Activated T-helper 1 cell treated with anti-CD3 and anti-CD28 coated beads, Interleukin-2, amount 50 U/mL, for 16 hours (primary cell): ENCODE measurements around the gene KAT6B.

ENCODE experiments used
- DNase-seq, 2 donors: peaks; one replicate each; pipeline ENCODE4 v3.0.0-alpha.2; 2020; ENCODE audit warnings: low read depth in 1 of 2, low spot score in 1 of 2

KAT6B gene

DNA sequence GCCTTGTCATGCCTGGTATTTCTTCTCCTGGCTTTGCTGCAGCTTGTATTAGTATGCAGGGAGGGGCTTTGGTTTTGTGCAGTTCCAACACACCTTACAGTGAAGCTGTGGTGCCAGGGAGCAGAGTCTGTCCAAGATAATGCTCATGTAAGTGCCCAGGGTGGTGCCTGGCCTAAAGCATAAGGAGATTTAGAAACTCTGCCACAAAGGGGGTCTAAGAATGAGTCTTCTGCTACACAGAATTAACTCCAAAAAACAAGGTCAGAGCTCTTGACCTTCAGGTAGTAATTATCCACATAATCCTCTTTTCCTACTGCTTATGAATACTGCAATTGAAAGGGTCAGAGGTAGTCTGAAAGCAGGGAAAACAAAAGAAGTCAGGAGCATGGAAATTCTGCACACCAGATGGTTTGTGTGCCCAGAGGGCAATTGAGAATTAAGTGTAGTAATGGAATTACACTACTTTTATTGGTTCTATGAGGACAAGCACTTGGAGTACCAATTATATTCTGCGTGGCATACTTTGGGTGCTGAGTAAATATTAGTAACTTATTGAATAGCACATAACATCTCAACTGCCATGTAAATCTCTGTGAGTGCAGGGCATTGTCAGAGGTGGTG lies 121.5 kb downstream of the KAT6B start:
- DNase-seq: no peak

DNA sequence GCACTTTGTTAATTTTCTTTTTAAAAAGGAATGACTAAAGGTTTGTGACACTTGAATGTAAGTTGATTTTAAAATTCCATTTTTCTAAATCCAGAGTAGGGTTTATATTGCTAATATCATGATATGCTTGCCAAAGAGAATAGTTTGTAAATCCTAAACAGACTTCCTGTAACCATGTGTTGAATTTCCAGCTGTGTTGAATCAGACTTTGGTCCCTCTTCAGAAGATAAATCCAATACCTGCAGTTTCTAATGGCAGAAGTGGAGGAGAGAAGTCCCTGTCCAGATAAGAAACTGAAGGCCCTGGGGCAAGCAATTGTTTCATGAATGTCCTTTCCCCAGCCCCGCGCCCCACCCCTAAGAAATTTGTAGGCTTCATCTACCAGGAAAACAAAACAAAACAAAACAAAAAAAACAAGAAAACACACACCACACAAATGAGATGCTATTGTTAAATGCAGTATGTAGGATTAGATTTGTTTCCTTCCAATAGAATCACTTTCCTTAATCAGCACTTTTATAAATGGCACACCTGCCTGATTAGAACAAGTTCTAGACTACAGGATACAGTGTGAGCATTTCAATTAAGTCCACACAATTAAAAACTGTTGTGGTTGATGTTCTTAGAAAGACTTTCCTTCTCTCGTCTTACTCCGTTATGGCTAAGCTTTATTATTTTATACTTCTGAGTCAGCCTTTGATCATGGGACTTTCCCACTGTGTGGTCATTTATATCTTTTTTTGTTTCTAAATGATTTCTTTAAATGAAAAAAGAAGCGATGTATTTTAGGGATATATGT lies 122.8 kb downstream of the KAT6B start:
- no peak for DNase-seq

DNA sequence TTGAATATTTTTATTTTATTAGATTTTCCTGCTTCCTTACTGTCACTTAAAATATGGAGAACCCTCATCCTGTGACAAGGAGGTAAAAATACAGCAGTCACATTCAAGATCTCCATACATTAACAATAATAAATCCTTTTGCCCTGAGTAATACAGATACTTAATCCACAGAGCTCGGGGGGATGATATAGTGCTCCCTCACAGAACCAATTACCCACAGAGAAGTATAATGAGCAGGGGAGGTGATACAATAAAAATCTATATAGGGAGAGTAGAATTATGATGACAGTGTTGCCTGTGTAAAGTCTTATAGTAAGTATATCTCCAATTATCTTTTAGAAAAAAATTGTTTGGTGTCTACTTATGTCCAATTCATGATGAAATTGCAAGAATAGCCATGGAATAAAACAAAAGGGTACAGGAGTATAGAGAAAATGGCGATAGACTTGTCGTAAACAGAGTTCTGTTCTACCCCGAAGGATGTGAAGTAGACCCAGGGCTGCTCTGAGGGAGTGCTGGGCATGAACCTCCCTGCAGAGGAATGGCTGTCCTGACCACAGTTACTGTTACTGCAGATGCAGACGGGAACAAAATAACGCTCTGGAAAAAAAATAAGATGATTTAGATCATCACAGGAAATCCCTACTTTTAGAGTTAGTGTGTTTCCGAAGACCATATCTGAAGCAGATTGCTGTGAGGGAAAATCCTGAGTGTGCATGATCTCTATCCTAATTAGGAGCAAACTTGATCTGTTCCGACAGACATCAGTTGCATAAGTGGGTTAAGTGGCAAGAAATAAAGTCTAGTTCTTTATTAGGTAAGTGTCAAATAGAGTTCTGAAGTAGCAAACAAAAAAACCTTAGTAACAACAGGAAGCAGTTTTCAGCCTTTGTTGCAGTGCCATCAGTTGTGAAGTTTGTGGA lies 123.7 kb downstream of the KAT6B start:
- DNase-seq: no peak

DNA sequence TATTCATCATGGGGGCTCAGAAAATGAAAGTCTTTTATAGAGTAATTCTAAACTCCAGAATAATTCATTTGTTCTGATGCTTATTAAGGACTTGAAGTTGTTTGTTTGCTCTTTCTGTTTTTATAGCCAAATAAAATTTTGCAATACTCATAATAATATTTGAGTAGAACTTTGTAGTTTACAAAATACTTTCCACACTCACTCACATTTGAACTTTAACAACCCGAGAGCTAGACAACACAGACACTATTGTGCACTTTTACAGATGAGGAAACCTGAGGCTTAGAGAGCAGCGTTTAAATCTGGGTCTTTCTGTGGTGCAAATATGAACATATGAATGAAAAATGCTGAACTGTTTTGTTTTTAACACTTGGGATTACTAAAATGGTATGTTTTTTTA lies 126.8 kb downstream of the KAT6B start:
- no peak for DNase-seq

DNA sequence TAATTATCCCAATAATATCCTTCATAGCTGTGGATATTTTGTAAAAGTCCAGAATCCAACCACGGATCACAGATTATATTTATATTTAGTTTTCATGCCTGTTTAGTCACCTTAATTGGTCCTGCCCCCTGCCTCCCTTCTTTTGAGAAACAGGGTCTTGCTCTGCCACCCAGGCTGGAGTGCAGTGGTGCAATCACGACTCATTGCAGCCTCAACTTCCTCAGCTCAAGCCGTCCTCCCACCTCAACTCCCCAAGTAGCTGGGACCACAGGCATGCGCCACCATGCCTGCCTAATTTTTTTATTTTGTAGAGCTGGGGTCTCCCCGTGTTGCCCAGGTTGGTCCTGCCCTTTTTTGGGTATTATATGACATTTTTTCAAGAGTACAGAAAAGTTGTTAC lies 129.4 kb downstream of the KAT6B start:
- DNase-seq: no peak

DNA sequence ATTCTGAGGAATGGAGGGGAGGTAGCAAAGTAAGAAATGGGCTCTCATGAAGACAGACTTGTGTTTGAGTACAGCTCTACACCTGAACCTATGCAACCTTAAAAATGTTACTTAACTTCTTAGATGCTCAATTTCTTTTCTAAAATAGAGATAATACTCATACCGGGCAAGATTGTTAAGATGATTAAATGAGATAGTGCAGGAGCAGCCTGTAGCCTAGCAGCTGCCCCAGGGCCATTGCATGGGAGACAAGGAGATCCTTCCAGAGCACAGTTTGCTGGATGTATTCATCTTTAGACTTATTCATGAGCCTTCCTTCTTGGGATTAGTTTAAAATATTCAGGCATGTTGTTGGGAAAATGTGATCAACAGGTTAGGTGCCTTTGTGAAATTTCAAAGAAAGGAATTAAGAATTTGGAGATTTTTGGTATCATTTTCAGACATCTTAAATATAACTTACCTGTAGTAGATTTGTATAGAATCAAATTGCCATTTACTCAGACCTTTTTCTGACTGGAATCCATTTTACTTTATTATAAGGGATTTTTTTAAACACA lies 130.2 kb downstream of the KAT6B start:
- DNase-seq: no peak

DNA sequence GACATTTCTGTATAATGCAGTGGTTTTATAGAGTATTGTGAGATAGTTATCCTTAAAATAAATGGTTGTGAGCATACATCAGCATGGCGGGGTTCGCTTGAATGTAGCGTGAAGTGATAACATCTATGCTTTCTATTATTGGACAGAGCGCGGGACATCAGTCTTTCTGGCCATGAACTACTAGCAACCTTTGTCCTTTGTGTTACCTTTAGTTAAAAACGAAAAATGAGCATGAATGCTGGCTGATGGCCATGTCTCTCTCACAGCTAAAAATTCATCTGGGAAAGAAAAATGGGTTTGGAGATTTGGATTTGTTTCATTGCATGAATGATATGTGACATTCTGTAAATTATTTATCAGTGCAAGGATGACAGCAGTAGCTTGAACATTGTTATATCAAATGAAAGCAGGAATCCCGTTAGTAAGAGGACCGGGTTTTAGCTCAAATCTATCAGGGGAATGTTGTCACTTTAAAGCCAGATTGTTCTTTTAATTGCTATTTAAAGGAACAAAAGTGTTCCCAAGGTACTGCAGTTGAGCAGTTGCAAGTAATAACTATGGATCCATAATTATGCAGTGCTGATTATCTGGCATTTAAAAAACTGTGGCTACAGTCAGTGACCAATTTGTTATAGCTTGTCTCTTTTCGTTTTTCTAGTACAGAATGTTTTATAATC lies 131.0 kb downstream of the KAT6B start:
- DNase-seq: no peak

DNA sequence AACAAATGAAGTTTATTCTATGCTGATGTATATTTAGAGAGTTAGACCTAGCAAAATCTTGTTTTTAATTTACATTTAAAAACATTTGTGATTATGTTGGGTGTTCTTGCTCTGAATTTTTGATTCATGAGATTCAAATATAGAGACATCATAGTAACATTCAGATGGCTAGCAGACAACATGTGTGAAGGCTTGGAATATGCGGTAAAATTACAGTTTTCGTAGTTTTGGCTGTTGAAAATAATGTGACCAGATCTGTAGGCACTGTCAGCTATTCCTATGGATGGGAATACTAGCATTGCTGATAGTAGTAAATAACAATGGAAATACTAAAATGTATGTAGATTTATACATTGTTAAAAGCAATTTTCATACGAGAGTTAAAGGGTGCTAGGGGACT lies 131.9 kb downstream of the KAT6B start:
- DNase-seq: no peak

DNA sequence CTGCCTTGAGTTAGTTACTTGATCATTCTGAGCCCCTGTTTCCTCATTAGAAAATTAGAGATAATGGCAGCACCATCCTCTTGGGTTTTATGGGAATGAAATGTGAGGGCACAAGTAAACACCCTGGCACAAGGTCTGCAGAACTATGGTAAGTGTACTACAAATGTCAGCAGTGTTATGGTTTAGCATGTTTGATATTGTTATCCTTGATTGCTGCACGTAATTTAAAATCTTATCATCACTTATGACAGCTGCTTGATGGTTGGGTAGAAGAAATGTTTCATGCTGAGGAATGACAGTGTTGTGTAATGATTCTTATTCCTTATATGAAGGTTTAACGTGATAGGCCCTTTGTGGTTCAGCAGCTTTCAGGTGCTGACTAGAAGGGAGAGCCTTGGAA lies 134.3 kb downstream of the KAT6B start:
- DNase-seq: no peak

DNA sequence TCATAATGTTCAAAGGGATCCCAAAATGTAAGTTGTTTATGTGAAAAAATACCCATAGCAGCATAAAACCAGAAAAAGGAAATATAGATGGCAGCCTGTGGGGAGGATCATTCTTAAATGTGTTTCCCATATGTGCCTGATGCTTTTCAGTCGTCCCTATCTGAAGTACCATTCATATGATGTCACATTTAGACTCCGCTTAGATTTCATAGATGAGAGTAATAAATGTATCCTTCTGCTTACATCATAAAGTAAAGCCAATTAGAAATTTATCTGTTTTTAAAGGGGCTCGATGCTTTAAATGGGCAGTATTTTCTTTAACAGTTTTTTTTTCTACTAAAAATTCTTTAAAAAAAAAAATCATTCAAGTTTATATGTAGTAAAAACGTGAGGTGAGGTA lies 136.1 kb downstream of the KAT6B start:
- DNase-seq: no peak

DNA sequence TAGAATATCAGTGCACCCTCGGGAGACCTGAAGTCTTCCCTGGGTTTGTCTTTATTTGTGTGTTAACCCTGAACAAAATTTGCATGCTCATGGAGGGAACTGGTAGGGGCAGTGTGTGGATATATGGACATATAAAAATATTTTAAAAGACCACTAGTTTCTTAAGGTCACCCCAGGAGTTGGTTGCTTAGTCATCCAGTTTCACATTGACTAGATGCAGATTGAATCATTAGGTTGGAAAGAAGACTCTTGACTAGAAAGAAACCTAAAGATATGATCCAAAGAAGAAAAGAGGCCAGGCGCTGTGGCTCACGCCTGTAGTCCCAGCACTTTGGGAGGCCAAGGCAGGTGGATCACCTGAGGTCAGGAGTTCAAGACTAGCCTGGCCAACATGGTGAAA lies 137.1 kb downstream of the KAT6B start:
- no peak for DNase-seq

DNA sequence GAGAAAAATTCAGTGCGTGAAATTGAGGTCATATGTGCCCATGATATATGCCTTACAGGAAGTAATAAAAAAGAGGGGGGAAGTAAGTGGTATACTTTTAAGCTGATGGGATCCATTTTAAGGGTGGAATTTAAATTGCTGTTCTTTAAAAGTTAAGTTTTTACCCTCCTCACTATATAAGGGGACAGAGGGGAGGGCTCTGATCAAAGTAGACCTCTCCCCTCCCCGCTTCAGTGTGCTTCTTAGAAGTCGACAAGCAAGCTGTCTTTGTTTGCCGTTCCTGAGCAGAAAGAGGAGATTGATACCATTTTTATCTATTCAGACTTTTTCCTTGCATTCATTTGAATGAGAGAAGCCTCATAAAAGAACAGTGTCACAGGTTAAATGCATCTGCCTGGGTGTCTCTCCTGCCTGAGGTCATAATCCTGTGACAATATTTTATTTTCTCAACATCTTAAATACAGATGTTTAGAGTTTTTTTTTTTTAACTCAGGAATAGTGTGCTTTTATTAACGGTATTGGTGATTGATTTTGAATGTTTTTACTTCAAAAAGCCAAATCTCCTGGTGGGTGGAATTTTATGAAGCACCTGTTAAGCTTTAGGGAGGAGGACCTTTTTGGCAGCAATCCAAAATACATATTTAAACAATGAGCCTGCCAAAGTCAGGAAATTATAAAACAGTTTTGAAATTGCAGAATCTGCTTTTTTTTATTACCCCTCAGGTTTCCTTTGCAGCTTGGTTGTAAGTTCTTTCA lies 141.7 kb downstream of the KAT6B start:
- DNase-seq: no peak

DNA sequence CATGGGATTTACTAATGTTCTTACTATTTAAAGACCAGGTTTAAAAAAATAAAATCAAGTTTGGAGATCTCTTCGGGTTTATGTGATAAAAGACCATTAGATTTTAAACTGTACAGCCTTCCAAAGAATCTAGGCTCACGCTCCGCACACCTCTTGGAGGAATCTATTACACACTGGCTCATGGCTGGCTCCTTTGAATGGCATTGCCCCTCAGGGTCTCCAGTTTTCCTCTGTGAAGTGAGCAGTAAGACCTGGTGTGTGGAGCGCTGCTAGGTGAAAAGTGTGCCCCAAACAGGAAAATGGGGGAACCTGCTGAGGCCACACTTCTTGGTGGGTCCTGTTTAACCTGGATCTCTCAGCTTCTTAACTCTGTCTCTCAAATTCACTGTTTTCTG lies 142.3 kb downstream of the KAT6B start:
- no peak for DNase-seq

DNA sequence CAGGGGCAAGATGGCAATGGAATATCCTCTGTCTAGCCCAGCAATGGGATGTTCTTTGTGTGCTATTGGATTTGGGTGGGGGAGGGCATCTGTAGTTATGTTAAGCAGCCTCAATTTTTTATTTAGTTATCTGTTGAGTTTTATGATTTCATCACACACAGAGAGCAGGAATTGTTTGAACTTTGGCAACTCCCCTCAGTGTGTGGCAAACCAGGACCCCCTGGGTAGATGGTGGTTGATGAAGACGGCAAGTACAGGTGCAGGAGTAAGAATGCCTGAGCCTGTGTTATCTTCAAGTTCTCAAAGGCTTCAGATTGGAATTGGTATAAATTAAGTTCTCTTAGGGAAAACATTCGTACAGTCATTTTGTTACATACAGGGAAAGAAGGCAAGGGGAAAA lies 142.7 kb downstream of the KAT6B start:
- DNase-seq: no peak

DNA sequence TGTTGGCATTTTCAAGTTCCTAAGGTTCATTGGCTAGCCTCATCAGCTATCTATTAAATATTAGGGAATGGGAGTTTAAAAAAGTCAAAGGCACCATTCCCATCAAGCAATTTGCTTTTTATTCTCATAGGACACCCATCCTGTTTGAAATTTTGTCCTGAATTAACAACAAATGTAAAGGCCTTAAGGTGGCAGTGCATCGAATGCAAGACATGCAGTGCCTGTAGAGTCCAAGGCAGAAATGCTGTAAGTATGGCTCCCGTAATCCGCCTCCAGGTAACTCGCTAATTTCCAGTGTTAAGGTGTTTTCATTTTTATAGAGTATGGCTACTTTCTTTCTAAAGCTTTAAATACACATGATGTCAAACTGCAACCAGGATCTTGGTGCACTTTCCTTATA lies 143.1 kb downstream of the KAT6B start:
- no peak for DNase-seq

DNA sequence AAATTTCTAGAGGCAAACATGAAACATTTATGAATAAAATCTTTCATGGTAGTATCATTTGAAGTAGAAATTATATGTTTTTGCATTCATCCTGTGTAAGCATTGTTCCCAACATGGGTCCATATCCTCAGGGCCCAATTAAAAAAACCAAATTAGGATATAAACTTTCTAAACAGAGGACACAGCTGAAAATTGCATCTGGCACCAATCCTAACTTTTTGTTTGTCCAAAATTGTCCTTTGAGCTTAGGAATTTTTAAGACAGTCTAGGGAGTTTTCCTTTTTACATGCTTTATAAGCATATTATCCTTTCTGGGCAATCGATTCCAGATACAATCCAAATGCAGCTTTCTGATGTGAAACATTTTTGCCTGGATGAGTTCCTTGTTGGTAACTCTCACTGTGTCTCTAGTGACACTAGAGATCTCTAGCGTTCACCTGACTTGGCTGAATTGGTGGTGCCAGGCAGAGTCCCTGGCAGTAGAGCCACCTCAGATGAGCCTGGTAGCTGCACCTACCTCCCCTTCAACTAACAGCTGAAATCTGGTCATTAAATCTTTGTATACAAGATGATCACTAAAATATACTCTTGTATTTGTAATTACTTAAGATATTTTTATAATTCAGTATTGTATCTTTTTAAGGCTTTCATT lies 147.5 kb downstream of the KAT6B start:
- no peak for DNase-seq

DNA sequence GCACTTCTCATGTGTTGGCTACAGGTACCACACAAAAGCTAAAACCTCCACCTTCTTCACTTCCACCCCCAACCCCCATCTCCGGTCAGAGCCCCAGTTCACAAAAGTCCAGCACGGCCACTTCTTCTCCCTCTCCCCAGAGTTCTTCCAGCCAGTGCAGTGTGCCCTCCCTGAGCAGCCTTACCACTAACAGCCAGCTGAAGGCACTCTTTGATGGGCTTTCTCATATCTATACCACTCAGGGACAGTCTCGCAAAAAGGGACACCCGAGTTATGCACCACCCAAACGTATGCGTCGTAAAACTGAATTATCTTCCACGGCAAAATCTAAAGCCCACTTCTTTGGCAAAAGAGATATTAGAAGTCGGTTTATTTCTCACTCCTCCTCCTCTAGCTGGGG lies 149.4 kb downstream of the KAT6B start:
- DNase-seq: no peak

DNA sequence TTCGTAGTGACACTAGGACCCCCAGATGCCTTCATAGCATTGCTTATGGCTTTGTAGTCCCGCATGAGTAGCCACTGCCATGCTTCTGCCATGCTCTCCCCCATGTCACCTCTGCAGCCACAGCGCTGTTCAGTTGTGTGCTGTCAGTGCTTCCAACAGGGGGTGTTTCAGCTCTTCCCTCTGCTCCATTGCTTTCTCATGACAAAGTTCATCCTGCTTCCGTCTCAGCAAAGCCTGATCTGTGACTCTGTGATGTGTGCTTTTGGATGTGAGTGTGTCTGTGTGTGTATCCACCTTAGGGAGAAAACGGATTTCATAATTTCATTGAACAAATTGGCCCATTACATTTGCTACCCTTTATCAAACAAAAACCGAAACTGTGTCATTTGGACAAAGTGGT lies 150.2 kb downstream of the KAT6B start:
- no peak for DNase-seq

DNA sequence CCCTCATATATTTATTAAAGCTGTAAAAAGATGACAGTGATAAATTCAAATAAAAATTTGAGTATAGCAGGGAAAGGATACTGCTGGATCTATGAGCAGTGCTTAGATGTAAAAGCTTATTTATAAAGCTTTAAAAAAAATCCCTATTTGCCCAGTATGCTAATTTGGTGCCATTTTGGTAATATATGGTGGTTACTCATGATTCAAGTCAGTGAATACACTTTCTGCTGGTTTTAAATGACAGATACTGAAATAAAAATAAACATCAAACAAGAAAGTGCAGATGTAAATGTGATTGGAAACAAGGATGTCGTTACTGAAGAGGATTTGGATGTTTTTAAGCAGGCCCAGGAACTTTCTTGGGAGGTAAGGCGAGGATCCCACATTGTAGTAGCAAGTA lies 150.7 kb downstream of the KAT6B start:
- DNase-seq: no peak
